ENCODE data around the gene GON4L. TPM values are rescaled to one million over a fixed set of nuclear protein-coding genes. Genes with fewer than 3 reads are reported as not detected.
"Not testable (repeated sequence)": the region's sequence is repeated elsewhere in the genome, so short reads cannot be mapped to it uniquely, and the experiment has no call there.

The GON4L gene
- total RNA-seq, 2 experiments from 2014 or later = 36.6 to 37.1 TPM

- Mint-ChIP-seq H3K27ac (no peak overlapping the region), H3K27me3 (ENCODE audit: low read depth) (no peaks in the 10 kb centered on the region), H3K36me3 (ENCODE audit: low read depth) (peaks cover 9% of the 10 kb centered on the region), H3K4me1 (ENCODE audit: low read depth) (peaks cover 14% of the 10 kb centered on the region), H3K4me3 (no peak overlapping the region), H3K9me3 (no peaks in the 10 kb centered on the region)
- no peak for DNase-seq
- intact Hi-C loops (cut with micrococcal nuclease) = no loop called here
- CTCF ChIA-PET = interaction anchor here (1.7 kb wide), 1 partner anchor 469 kb away, joined by 3 read pairs; no protein-coding TSS in a partner anchor
Measured at GRCh38 chr1:155719703-155720102, 137.3 kb downstream of the GON4L start.

GRCh38 chr1:155718524-155719115, 138.4 kb downstream of the GON4L start:
- CTCF ChIA-PET = interaction anchor here (0.5 to 1.7 kb wide), 3 partner anchors 8 to 467 kb away, joined by 3 to 4 read pairs (median 3); no protein-coding TSS in a partner anchor
- H3K4me1 Mint-ChIP-seq (ENCODE audit: low read depth) = peaks cover 14% of the 10 kb centered on the region
- H3K27ac Mint-ChIP-seq; H3K27me3 Mint-ChIP-seq (ENCODE audit: low read depth); H3K36me3 Mint-ChIP-seq (ENCODE audit: low read depth); intact Hi-C loops (cut with micrococcal nuclease); H3K9me3 Mint-ChIP-seq; DNase-seq; H3K4me3 Mint-ChIP-seq: not testable (repeated sequence)

GRCh38 chr1:155717041-155717440, 140.0 kb downstream of the GON4L start:
- no peaks in the 10 kb centered on the region for H3K9me3 Mint-ChIP-seq
- H3K27ac Mint-ChIP-seq = no peak overlapping the region
- DNase-seq = no peak
- H3K36me3 Mint-ChIP-seq (ENCODE audit: low read depth) = peaks cover 14% of the 10 kb centered on the region
- no peaks in the 10 kb centered on the region for H3K27me3 Mint-ChIP-seq (ENCODE audit: low read depth)
- peaks cover 17% of the 10 kb centered on the region for H3K4me1 Mint-ChIP-seq (ENCODE audit: low read depth)
- CTCF ChIA-PET = no interaction called here
- no peak overlapping the region for H3K4me3 Mint-ChIP-seq
- intact Hi-C loops (cut with micrococcal nuclease) = no loop called here

- DNase-seq = no peak
- Mint-ChIP-seq H3K4me3 (no peak overlapping the region), H3K4me1 (ENCODE audit: low read depth) (peaks cover 17% of the 10 kb centered on the region), H3K27me3 (ENCODE audit: low read depth) (no peaks in the 10 kb centered on the region), H3K36me3 (ENCODE audit: low read depth) (peaks cover 13% of the 10 kb centered on the region), H3K9me3 (no peaks in the 10 kb centered on the region), H3K27ac (no peak overlapping the region)
- CTCF ChIA-PET = interaction anchor here (0.6 to 1.5 kb wide), 5 partner anchors 9 to 464 kb away, joined by 3 to 4 read pairs (median 3); no protein-coding TSS in a partner anchor
- intact Hi-C loops (cut with micrococcal nuclease) = no loop called here
Measured at GRCh38 chr1:155715777-155716176, 141.2 kb downstream of the GON4L start.

- Mint-ChIP-seq H3K4me1 (ENCODE audit: low read depth) (peaks cover 17% of the 10 kb centered on the region), H3K36me3 (ENCODE audit: low read depth) (peaks cover 13% of the 10 kb centered on the region)
- H3K27ac Mint-ChIP-seq; H3K27me3 Mint-ChIP-seq (ENCODE audit: low read depth); H3K9me3 Mint-ChIP-seq; H3K4me3 Mint-ChIP-seq; intact Hi-C loops (cut with micrococcal nuclease); DNase-seq: not testable (repeated sequence)
- CTCF ChIA-PET = interaction anchor here (0.6 to 0.8 kb wide), 2 partner anchors 30 to 51 kb away, joined by 3 to 4 read pairs; no protein-coding TSS in a partner anchor
Measured at GRCh38 chr1:155715056-155715455, 142.0 kb downstream of the GON4L start.

GRCh38 chr1:155713075-155713474, 143.9 kb downstream of the GON4L start:
- CTCF ChIA-PET = interaction anchor here (0.7 to 1.2 kb wide), 2 partner anchors 10 to 214 kb away, joined by 3 to 5 read pairs; no protein-coding TSS in a partner anchor
- Mint-ChIP-seq H3K4me3 (no peak overlapping the region), H3K9me3 (no peaks in the 10 kb centered on the region), H3K4me1 (ENCODE audit: low read depth) (peaks cover 17% of the 10 kb centered on the region), H3K36me3 (ENCODE audit: low read depth) (peaks cover 13% of the 10 kb centered on the region), H3K27me3 (ENCODE audit: low read depth) (no peaks in the 10 kb centered on the region), H3K27ac (no peak overlapping the region)
- intact Hi-C loops (cut with micrococcal nuclease) = no loop called here
- no peak for DNase-seq

GRCh38 chr1:155712636-155713035, 144.4 kb downstream of the GON4L start:
- Mint-ChIP-seq H3K36me3 (ENCODE audit: low read depth) (peaks cover 13% of the 10 kb centered on the region), H3K4me1 (ENCODE audit: low read depth) (peaks cover 20% of the 10 kb centered on the region)
- H3K4me3 Mint-ChIP-seq; H3K27me3 Mint-ChIP-seq (ENCODE audit: low read depth); intact Hi-C loops (cut with micrococcal nuclease); H3K9me3 Mint-ChIP-seq; DNase-seq; H3K27ac Mint-ChIP-seq: not testable (repeated sequence)
- CTCF ChIA-PET = interaction anchor here (0.7 to 1.2 kb wide), 3 partner anchors 10 to 215 kb away, joined by 3 to 5 read pairs (median 3); no protein-coding TSS in a partner anchor

- CTCF ChIA-PET; H3K4me3 Mint-ChIP-seq; H3K9me3 Mint-ChIP-seq; intact Hi-C loops (cut with micrococcal nuclease); H3K27ac Mint-ChIP-seq; H3K27me3 Mint-ChIP-seq (ENCODE audit: low read depth); DNase-seq: not testable (repeated sequence)
- Mint-ChIP-seq H3K36me3 (ENCODE audit: low read depth) (peaks cover 16% of the 10 kb centered on the region), H3K4me1 (ENCODE audit: low read depth) (peaks cover 14% of the 10 kb centered on the region)
Measured at GRCh38 chr1:155711457-155711856, 145.6 kb downstream of the GON4L start.

- no peaks in the 10 kb centered on the region for H3K27me3 Mint-ChIP-seq (ENCODE audit: low read depth)
- CTCF ChIA-PET = no interaction called here
Measured at GRCh38 chr1:155709391-155709790, 147.6 kb downstream of the GON4L start.

GRCh38 chr1:155706139-155706538, 150.9 kb downstream of the GON4L start:
- Mint-ChIP-seq H3K4me1 (ENCODE audit: low read depth) (peaks cover 23% of the 10 kb centered on the region), H3K27ac (no peak overlapping the region), H3K4me3 (no peak overlapping the region), H3K27me3 (ENCODE audit: low read depth) (no peaks in the 10 kb centered on the region), H3K9me3 (no peaks in the 10 kb centered on the region), H3K36me3 (ENCODE audit: low read depth) (peaks cover 5% of the 10 kb centered on the region)
- CTCF ChIA-PET = no interaction called here
- no peak for DNase-seq
- intact Hi-C loops (cut with micrococcal nuclease) = no loop called here

More at GRCh38 chr1:155709391-155709790, 147.6 kb downstream of the GON4L start:
- Mint-ChIP-seq H3K9me3 (no peaks in the 10 kb centered on the region), H3K27ac (no peak overlapping the region), H3K4me1 (ENCODE audit: low read depth) (peaks cover 19% of the 10 kb centered on the region), H3K36me3 (ENCODE audit: low read depth) (peaks cover 14% of the 10 kb centered on the region), H3K4me3 (no peak overlapping the region)
- no peak for DNase-seq
- intact Hi-C loops (cut with micrococcal nuclease) = no loop called here

- H3K27ac Mint-ChIP-seq; DNase-seq; H3K36me3 Mint-ChIP-seq (ENCODE audit: low read depth); H3K4me3 Mint-ChIP-seq; H3K27me3 Mint-ChIP-seq (ENCODE audit: low read depth); intact Hi-C loops (cut with micrococcal nuclease); H3K9me3 Mint-ChIP-seq; CTCF ChIA-PET: not testable (repeated sequence)
- H3K4me1 Mint-ChIP-seq (ENCODE audit: low read depth) = peaks cover 25% of the 10 kb centered on the region
Measured at GRCh38 chr1:155704414-155704813, 152.6 kb downstream of the GON4L start.

- Mint-ChIP-seq H3K27ac (no peak overlapping the region), H3K36me3 (ENCODE audit: low read depth) (peaks cover 5% of the 10 kb centered on the region), H3K9me3 (no peaks in the 10 kb centered on the region), H3K4me3 (no peak overlapping the region), H3K4me1 (ENCODE audit: low read depth) (peaks cover 28% of the 10 kb centered on the region), H3K27me3 (ENCODE audit: low read depth) (no peaks in the 10 kb centered on the region)
- CTCF ChIA-PET = no interaction called here
- intact Hi-C loops (cut with micrococcal nuclease) = no loop called here
- no peak for DNase-seq
Measured at GRCh38 chr1:155703216-155703615, 153.8 kb downstream of the GON4L start.

- H3K4me3 Mint-ChIP-seq; H3K27me3 Mint-ChIP-seq (ENCODE audit: low read depth); DNase-seq; H3K27ac Mint-ChIP-seq; H3K36me3 Mint-ChIP-seq (ENCODE audit: low read depth); H3K9me3 Mint-ChIP-seq; CTCF ChIA-PET; intact Hi-C loops (cut with micrococcal nuclease): not testable (repeated sequence)
- peaks cover 28% of the 10 kb centered on the region for H3K4me1 Mint-ChIP-seq (ENCODE audit: low read depth)
Measured at GRCh38 chr1:155701675-155702074, 155.3 kb downstream of the GON4L start.
